ENCODE data around the gene ATG13.
A peak's percentile ranks its signal among the peaks of the same experiment; 100 is the strongest.
"Not testable (repeated sequence)": the region's sequence is repeated elsewhere in the genome, so short reads cannot be mapped to it uniquely, and the experiment has no call there.

Gene ATG13

DNA sequence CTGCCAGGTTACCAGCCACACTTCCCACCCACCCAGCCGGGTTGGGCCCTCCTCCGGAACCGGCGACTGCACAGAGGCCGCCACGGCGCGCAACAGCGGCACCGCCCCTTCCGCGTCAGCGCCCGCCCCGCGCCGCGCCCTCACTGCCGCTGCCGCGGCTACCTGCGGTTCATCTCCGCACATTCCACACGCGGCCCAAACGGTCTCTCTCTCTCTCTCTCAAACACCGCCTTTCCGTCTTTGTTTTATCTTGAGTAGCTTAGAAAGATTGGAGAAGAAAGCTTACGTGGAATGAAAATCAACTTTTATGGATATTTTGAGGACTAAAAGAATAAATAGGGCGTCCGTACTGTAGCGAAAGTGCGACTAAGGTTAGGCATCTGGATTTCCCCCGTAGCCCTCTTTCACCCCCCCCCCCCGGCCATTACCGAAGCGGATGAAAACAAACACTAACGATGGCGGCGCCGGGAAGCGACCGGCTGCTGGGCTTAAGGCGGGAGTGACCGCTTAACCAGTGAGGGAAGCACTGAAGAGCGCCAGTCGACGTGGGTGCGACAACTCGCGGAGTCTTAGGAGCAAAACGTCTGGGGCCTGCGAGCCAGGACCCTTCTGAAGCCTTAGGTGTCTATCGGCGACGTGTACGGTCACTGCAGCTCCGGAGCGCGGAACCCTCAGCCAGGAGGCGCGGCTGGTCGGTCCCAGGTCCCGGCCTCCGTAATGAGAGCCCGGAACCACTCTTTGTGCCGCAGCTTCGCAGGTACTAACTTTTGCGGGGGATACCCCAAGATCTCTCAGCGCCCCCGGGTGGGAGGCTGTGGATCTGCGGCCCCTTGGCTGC, at the start of gene ATG13, which contains the start of gene HARBI1:
ATG13 (plus strand) TSS at position 420 of the 838 bp plus-strand sequence. CDS start 26,739 bp downstream, outside the sequence.
HARBI1 (minus strand) TSS at position 94 of the 838 bp plus-strand sequence. CDS start 990 bp downstream, outside the sequence.
- DNase-seq = peak; percentile 92 to 94

DNA sequence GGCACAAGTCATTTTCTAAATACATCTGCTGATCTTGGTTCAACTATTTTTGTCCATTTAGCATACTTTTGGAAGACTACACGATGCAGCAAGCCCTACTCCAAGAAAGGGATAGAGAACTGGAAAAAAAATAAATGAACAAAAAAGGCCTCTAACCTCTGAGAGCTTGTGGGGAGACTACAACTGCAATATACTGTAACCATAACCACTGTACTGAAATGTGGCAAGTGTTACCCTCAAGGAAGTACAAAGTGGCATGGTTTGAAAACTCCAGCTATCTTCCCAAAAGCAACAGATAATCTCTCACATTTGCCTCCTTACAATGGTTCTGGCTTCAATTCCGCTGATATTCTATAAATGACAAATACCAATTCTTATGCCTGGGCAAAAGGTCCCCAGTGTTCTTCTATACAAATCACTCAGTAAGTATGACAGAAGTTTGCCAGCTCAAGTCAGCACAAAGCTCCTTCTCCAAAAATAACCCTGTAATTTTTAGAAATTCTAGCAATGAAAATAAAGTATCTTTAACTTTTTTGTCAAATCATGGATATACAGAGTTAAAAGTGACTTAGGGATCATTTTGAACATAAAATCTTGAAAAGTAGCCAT, 46.5 kb upstream of the ATG13 start:
- no peak for DNase-seq

GRCh38 chr11:46574656-46575055, 42.7 kb upstream of the ATG13 start:
- DNase-seq = no peak

- DNase-seq = no peak
Observed at GRCh38 chr11:46577058-46577457, 40.3 kb upstream of the ATG13 start.

- no peak for DNase-seq
Observed at GRCh38 chr11:46582588-46582987, 34.8 kb upstream of the ATG13 start.

GRCh38 chr11:46583513-46583912, 33.8 kb upstream of the ATG13 start:
- not testable (repeated sequence) for DNase-seq

DNA sequence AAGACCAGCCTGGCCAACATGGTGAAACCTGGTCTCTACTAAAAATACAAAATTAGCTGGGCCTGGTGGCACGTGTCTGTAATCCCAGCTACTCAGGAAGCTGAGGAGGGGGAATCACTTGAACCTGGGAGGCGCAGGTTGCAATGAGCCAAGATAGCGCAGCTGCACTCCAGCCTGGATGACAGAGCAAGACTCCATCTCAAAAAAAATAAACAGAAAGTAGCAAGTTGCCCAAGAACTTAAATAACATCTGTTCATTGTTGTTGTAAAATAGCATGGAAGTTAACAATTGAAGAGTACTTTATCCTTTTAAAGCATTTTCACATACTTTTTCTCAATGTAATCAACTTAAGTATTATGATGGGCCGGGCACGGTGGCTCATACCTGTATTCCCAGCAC, 29.2 kb upstream of the ATG13 start:
- no peak for DNase-seq

GRCh38 chr11:46588915-46589314, 28.4 kb upstream of the ATG13 start:
- DNase-seq = no peak

DNA sequence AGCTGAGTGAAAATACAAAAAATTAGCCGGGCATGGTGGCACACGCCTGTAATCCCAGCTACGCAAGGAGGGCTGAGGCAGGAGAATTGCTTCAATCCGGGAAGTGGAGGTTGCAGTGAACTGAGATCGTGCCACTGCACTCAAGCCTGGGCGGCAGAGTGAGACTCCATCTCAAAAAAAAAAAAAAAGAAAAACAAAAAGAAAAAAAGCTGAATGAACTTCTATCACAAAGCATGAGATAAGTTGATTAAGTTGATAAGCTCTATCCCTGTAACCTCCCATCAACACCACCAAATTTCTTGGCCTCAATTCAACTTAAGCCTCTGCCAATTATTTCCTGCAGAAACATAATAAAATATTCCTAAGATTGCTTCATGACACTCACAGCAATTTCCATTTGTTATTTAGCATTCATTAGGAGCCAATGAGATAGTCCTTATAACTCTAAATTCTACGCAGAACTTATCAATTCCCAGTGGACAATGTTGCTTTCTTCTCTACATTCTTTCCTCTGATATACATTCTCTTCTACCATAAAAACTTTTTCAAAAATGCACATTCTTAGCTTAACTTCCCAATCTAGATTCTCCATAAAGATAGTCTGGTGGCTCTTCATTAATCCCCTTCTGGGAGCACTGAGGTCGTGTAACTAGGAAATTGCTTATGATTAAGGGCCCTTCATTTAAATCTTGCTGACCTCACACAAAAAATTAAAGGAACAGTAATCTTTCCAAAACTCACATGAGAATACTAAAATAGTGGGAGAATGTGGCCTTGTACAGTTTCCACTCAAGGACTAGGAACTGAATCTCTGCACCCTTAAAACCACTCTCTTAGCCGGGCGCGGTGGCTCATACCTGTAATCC, 26.4 kb upstream of the ATG13 start:
- no peak for DNase-seq

DNA sequence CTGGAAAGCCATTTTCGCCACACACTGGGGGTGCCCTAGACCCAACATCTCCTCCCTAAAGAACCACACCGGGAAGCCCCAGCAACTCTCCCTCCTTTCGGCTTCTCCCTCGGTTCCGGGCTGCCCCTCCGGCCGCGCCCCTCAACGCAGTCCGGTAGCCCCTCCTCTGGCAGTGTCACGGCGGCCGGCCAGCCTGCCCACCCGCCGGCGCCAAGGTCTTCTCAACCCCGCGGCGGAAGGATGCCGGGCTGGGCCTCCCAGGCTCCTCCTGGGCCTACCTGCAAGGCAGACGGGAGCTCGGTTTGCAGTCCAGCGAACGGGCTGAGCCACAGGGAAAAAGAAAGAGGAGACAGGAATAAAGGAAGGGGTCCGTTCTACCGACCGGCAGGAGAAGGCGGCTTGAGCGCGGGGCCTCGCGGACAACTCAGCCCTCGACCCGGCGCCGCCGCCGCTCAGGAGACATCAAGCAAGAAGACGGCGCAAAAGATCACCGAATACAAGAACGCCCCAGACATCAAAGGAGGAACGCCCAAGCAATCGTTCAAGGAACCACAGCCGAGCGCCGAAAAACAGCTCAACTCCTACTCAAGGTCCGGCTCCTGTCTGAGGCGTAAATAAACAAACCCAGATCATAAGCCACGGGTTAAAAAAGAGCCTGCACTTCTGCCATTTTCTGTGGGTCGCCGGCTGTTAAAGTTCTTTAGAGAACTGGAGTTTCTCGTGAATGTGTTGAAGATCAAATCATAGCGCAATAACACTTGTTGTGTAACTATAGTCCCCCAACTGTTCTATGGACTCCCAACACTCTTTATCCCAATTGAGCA, 23.6 kb upstream of the ATG13 start, which contains the start of gene AMBRA1:
AMBRA1 (minus strand) TSS at position 474 of the 824 bp plus-strand sequence. CDS start 45,643 bp downstream, outside the sequence.
- DNase-seq = peak; percentile 78 to 87

DNA sequence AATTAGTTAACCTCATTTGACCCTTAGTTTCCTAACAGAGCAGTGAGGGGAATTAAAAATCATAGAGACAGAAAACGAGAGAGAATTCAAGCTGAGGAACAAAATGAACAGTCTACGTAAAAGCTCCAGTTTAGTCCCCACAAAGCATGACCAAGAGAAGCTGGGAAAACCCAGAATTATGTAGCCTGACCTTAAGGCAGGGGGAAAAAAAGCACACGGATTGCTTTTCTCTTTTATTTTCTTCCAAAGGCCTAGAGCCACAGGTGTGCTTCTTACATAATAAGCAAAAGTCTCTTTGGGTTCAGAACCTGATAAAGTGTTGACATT, 23.0 kb upstream of the ATG13 start:
- no peak for DNase-seq

DNA sequence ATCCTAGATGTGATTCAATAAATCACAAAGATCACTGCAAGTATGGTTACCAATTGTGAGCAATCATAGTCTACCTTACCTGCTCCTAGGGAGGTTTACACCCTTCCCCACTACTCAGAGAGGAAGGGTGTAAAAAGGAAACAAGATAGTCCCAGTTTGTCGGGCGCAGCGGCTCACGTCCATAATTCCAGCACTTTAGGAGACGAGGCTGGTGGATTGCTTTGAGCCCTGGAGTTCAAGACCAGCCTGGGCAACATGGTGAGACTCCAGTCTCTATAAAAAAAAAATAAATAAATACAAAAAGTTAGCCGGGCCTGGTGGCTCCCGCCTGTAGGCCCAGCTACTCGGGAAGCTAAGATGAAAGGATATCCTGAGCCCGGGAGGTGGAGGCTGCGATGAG, 22.6 kb upstream of the ATG13 start:
- DNase-seq = no peak

- no peak for DNase-seq
Observed at GRCh38 chr11:46597155-46597554, 20.2 kb upstream of the ATG13 start.

DNA sequence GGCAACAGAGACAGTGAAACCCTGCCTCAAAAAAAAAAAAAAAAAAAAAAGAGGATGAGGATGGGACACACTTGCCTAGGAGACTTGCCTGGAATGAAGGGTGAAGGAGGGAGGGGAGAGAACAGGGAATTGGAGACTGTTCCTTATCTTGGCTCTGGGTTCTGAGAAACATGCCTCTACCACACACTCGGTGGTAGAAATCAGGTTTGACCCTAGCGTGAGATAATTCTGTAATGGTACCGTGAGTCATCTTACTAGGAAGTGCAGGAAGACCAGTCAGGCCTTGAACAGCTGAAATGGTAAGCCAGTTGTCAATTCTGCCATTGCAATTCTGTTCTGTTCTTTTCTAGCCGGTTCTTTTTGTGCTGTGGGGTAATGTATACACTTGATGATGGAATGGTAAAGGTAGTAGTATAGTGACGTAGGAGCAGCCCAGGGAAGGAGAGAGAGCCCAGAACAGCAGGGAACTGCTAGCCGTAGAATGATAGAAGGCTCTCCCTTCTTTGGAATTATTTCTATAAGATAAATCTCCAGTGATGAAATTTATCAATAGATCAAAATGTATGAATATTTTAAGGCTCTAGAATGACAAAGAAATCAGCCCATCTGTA, 19.6 kb upstream of the ATG13 start:
- no peak for DNase-seq

DNA sequence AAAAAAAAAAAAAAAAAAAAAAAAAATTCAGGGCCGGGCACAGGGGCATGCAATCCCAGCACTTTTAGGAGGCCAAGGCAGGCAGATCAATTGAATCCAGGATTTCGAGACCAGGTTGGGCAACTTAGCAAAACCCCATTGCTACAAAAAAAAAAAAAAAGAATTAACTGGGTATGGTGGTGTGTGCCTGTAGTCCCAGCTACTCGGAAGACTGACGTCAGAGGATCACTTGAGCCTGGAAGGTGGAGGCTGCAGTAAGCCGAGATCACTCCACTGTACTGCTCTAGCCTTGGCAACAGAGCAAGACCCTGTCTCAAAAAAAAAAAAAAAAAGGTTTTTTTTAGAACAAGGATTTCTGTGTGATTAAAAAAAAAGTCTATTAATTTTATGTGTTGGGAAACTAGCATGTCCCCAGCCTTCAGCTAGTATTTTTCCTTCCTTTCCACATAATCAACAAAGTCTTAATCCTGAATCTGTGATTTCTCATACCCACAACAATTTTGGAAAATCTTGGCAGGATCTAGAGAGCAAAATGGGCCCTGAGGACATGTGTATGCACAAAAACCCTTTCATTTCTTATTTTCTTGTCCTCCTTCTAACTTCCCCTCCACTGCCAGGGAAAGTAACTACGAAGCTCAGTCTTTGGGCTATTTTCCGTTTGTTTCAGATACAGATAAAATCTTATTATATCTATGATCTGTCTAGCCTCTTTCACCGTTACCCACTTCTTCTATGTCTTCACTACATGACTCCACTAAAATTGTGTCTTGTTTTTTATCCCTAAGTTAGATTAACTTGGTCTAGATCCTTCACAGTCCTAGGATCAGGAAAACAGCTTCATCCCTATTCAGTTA, 17.8 kb upstream of the ATG13 start:
- no peak for DNase-seq

- no peak for DNase-seq
Observed at GRCh38 chr11:46600194-46600960, 17.0 kb upstream of the ATG13 start.

DNA sequence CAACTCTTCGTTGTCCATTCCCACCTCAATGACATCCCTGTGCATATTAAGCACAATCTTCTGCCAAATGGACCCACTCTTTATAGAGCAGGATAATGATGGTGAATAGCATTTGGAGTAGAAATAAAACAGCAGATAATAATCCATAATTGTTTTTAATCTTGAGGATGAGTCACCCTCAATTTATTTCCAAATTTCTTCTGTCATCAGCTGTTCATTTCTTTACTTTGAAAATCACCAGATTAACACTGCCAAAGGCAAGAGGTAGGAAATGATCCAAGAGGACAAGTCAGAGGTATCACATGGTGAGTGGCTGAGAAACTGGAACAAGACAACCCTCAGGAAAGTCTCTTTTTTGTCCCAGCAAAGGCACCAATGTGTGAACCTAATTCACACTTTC, 16.2 kb upstream of the ATG13 start:
- no peak for DNase-seq

DNA sequence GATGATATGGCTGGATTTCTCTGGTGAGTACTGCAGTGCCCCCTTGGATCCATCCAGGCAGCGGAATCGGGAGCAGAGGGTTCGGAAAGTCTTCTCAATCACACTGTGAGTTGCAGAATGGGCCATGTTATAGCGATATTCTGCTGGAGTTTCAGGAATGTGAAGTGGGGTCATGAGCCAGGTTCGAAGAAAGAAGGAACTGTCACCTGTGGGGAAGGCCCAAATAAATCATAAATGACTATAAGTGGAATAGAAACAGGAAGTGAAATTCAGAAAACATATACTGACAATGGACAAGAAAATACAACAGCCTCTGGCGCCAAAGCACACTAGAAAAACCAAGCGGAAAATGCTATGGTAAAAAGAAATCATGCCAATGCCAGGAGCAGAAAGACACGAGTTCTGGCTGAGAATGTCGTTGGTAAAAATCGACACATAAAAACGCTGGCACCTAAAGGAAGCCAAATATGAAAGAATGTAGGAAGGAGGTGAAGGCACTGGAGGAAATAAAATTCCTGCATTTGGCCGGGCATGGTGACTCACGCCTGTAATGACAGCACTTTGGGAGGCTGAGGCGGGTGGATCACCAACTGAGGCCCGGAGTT, 13.5 kb upstream of the ATG13 start:
- DNase-seq = no peak

DNA sequence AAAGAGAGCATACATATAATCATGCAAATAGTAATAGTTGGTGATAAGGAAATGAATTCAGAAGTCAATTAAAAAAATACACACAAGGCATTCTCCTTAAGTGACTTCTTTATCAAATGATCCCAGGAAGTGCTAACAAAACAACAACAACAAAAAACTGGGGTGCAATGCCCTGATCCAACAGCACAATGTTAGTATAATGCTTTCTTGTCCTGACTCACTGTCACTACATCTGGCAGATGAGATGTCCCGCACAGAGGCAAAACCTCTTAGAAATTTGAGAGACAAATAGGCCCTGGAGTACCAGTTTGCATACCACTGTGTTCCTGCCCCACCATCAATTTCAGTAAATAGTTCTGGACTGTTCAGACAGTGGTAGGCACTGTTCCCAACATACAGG, 12.6 kb upstream of the ATG13 start:
- DNase-seq = no peak

GRCh38 chr11:46607516-46607915, 9.8 kb upstream of the ATG13 start:
- no peak for DNase-seq
